ENCODE data around the gene SHB.

The SHB gene

DNA sequence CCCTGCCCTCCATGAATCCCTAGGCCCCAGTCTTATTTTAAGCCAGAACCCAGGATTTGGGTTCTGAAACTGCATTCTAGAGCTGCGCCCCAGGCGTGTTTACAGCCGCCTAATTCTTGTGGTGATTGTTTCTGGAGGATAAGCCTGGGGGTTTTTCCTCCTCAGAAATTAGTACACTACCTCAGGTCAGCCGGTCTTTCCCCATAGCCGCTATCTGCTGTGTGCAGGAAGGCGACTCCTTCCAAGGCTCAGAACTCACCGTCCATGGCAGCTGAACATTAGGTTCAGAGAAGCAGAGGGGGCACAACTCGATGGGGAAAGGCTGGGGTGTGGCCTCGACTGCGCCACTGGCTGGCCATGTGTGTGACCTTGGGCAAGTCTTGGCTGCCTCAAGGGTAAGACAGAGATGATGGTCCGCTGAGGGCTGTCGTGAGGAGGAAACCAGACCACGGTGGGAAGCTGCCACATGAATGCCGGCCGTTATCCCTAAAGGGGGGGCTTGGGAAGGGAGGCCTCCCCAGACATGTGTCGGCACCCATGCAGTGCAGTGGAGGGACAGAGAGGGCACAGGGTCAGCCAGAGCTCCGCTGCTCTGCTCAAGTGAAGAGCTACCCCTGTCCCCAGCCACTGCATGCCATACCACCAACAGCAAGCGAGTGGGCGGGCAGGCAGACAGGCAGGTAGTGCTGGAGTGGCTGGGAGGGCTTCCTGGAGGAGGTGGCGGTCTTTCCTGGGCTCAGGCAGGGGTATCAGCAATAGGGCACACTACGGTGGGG is 28.9 kb downstream of the SHB start:
- in situ Hi-C loops (cut with HindIII; ENCODE audit: low pct_unique_long_range_greater_than_20kb, low sequenced_read_pairs) = no loop called here
- TF ChIP-seq JUND (IDR thresholded peaks at IDR 0.05; ENCODE audit: low read depth) = no peak
- no peak for DNase-seq (ENCODE audit: low read depth in 1 of 2, low spot score in 1 of 2)

- no peak for TF ChIP-seq JUND (IDR thresholded peaks at IDR 0.05; ENCODE audit: low read depth)
- DNase-seq (ENCODE audit: low read depth in 1 of 2, low spot score in 1 of 2) = no peak
- in situ Hi-C loops (cut with HindIII; ENCODE audit: low pct_unique_long_range_greater_than_20kb, low sequenced_read_pairs) = no loop called here
Measured at GRCh38 chr9:38039090-38039906, 29.7 kb downstream of the SHB start.

GRCh38 chr9:38038307-38039089 is 30.5 kb downstream of the SHB start:
- in situ Hi-C loops (cut with HindIII; ENCODE audit: low pct_unique_long_range_greater_than_20kb, low sequenced_read_pairs) = no loop called here
- no peak for DNase-seq (ENCODE audit: low read depth in 1 of 2, low spot score in 1 of 2)
- TF ChIP-seq JUND (IDR thresholded peaks at IDR 0.05; ENCODE audit: low read depth) = no peak

- in situ Hi-C loops (cut with HindIII; ENCODE audit: low pct_unique_long_range_greater_than_20kb, low sequenced_read_pairs) = no loop called here
- DNase-seq (ENCODE audit: low read depth in 1 of 2, low spot score in 1 of 2) = no peak
- TF ChIP-seq JUND (IDR thresholded peaks at IDR 0.05; ENCODE audit: low read depth) = no peak
Measured at GRCh38 chr9:38037981-38038306, 31.1 kb downstream of the SHB start.

- in situ Hi-C loops (cut with HindIII; ENCODE audit: low pct_unique_long_range_greater_than_20kb, low sequenced_read_pairs) = no loop called here
- DNase-seq (ENCODE audit: low read depth in 1 of 2, low spot score in 1 of 2) = no peak
Measured at GRCh38 chr9:38036359-38037084, 32.5 kb downstream of the SHB start.

DNA sequence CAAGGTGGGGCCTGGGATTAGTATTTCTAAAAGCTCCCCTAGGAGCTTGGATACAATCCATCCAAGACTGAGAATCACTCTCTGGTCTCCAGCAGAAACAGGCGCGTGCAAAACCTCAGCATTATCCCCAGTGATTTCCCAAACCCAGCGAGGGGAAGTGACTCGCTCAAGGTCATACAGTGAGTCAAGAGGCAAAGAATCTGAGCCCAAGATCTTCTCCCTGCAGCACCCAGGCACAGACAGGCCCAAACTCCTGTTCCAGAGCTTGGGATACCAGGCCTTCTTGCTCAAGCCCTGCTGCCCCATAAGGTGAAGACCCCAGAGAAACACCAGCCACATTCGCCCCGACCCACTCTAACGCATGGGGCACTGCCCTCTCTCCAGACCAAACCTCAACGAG is 33.2 kb downstream of the SHB start:
- DNase-seq (ENCODE audit: low read depth in 1 of 2, low spot score in 1 of 2) = no peak
- in situ Hi-C loops (cut with HindIII; ENCODE audit: low pct_unique_long_range_greater_than_20kb, low sequenced_read_pairs) = no loop called here
- no peak for TF ChIP-seq JUND (IDR thresholded peaks at IDR 0.05; ENCODE audit: low read depth)

More at GRCh38 chr9:38036359-38037084, 32.5 kb downstream of the SHB start:
- no peak for TF ChIP-seq JUND (IDR thresholded peaks at IDR 0.05; ENCODE audit: low read depth)

DNA sequence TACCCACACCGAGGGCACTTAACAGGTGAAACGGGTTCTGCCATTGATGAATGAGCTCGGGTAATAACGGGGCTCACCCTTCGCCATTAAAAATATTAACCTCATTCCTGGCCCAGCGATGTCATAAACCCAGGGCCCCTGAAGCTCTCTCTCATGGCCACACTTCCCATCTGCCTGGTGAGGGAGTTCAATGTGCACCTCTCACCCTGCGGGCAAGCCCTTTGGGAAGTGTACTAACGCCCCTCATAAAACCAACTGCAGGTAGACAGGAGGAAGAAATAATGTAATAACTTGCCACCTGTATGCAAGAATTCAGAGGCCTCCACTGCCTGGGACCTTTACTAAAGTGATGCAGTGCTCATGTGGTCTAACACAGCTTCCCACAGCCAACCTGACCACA is 35.1 kb downstream of the SHB start:
- DNase-seq (ENCODE audit: low read depth in 1 of 2, low spot score in 1 of 2) = no peak
- no peak for TF ChIP-seq JUND (IDR thresholded peaks at IDR 0.05; ENCODE audit: low read depth)

DNA sequence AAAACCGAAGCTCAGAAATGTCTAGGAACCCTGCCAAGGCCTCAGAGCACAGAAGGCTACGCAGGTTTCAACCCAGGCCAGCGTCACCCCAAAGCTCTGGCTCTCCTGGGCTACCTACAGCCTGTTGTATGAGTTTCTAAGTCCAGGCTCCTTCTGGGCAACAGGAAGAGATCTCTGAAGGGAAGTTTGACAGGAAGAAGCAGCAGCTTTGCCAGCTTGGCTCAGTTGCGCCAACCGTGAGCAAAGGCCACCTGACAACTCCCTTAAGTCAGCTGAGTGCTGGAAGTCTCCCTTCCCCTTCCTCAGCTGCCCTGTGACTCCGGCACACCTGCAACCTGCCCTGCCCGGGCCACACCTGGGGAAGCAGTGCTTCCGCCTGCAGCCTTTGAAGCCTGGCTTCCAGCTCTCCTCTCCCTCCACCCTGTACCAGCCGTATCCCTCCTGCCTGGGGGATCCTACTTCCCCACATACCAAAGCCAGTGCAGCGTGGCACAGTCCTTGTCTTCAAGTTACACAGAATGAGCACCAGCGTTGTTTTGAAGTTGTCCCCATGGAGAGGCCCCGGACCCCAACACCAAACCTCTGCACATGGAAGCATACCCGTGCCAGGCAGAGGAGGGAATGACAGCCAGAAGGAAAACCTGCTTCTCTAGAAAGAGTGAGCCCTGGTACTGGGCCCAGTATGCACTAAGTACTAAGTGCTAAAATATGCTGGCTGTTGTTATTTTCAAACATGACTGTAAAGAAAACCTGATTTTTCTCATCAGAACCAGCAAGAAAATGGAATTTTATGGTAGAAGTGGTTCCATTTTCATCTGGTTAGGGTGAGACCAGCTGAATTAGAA is 36.5 kb downstream of the SHB start:
- in situ Hi-C loops (cut with HindIII; ENCODE audit: low pct_unique_long_range_greater_than_20kb, low sequenced_read_pairs) = no loop called here
- no peak for DNase-seq (ENCODE audit: low read depth in 1 of 2, low spot score in 1 of 2)
- no peak for TF ChIP-seq JUND (IDR thresholded peaks at IDR 0.05; ENCODE audit: low read depth)

More for the DNA sequence above, 35.1 kb downstream of the SHB start:
- in situ Hi-C loops (cut with HindIII; ENCODE audit: low pct_unique_long_range_greater_than_20kb, low sequenced_read_pairs) = no loop called here

DNA sequence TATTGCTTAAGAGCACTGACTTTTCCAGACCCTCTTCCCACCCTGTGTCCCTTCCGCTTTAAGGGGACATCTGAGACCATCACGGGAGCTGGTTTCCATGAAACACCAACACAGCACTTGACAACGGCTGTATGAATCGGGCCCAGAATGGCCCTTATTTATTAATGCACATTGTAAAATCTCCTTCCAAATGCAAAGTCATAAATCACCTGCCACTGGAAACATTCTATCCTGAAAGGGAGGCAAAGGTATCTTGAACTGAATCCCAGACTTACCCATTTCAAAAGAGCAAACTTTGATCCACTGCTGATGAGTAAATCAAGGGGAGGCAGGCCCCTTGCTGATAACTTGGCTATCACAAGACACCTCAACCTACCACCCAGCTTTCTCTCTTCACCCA is 37.4 kb downstream of the SHB start:
- TF ChIP-seq JUND (IDR thresholded peaks at IDR 0.05; ENCODE audit: low read depth) = no peak
- DNase-seq (ENCODE audit: low read depth in 1 of 2, low spot score in 1 of 2) = no peak
- in situ Hi-C loops (cut with HindIII; ENCODE audit: low pct_unique_long_range_greater_than_20kb, low sequenced_read_pairs) = no loop called here

DNA sequence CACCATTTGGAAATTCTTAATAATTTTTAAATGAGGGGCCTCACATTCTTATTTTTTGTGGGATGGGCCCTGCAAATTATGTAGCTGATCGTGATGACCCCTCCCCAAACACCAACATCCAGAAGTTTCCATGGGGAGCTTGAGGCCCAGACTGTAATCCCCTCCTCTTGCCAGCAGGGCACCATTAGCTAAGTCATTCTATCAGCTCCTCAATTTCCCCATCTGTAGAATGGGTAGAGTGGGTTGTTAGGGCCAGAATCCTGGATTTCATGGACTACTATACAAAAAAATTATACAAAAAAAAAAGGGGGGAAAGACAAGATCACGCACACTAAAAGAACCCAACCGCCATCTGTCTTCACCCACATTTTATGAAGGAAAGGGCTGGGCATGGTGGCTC is 38.4 kb downstream of the SHB start:
- in situ Hi-C loops (cut with HindIII; ENCODE audit: low pct_unique_long_range_greater_than_20kb, low sequenced_read_pairs) = no loop called here
- DNase-seq (ENCODE audit: low read depth in 1 of 2, low spot score in 1 of 2) = no peak
- TF ChIP-seq JUND (IDR thresholded peaks at IDR 0.05; ENCODE audit: low read depth) = no peak

GRCh38 chr9:38029915-38030638 is 39.0 kb downstream of the SHB start:
- in situ Hi-C loops (cut with HindIII; ENCODE audit: low pct_unique_long_range_greater_than_20kb, low sequenced_read_pairs) = no loop called here
- no peak for DNase-seq (ENCODE audit: low read depth in 1 of 2, low spot score in 1 of 2)
- no peak for TF ChIP-seq JUND (IDR thresholded peaks at IDR 0.05; ENCODE audit: low read depth)
